SH-SY5Y (cell line): ENCODE results near the gene DHX40.

Experiments used
- GATA2 ChIP-seq: IDR thresholded peaks from 2 replicates; pipeline ENCODE4 v1.6.1; 2011; ENCODE audit warnings: mild to moderate bottlenecking, low read depth, low read length
- GATA3 ChIP-seq: IDR thresholded peaks from 2 replicates; pipeline ENCODE4 v1.6.1; 2011; ENCODE audit warnings: low read depth, mild to moderate bottlenecking, low read length, moderate library complexity

- TF ChIP-seq GATA3 = no peak
- TF ChIP-seq GATA2 = no peak
Measured at GRCh38 chr17:59542960-59543635, 22.3 kb upstream of the DHX40 start.
